Measurements from ENCODE around the gene NCKAP5. TPM values are rescaled to one million over a fixed set of nuclear protein-coding genes. Genes with fewer than 3 reads are reported as not detected.
A peak's percentile ranks its signal among the peaks of the same experiment; 100 is the strongest.

The NCKAP5 gene
- total RNA-seq, 1 donor from 2014 or later: 3.9 TPM

DNA sequence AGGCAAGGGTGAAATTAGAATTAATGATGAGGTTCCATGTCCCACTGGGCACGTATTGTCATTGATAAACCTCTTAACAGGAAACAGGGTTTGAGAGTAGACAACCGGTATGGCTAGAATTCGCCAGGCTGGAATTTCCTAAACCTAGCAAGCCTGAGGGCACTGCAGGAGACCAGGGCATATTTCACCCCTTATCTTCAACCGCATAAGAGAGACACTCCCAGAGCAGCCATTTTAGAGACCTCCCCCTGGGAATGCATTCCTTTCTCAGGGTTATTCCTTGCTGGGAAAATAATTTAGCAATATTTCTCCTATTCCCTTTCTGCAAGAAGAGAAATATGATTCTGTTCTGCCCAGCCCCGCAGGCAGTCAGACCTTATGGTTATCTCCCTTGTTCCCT is 563.6 kb downstream of the NCKAP5 start:
- DNase-seq (ENCODE audit: low spot score): no peak

DNA sequence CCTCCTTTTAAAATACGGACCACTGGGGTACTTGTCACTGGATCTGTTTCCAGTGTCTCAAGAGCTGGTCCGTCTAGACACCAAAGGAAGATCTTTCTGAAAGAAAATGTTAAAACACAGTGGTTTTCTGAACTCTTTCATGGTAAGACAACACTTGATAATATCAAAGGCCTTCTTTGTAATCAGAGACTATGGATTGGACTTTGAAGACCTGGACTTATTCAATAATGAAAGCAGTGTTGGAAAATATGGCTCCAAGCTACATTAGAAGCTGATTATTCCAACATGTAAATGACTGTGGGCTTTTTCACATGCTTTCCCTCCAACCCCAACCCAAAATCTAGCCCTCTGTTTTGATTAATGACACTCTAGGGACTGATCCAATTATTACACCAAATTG is 568.8 kb downstream of the NCKAP5 start:
- DNase-seq (ENCODE audit: low spot score): no peak

DNA sequence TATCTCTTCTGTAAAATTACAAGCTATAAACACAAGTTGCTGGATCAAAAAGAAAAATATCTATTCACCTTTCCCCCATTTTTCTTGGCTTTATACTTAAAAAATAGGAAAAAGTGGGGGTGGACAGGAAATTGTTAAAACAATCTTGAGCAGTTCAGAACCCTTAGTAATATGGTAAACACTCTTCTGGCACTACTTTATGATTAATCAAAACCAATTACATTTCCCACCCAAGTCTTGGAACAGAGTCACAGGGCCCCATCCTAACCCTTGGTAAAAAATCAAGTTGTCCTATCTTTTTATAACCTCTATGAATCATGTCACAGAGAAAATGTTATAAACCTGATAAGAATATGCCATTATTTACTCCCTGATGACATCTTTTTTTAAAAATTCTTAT is 570.0 kb downstream of the NCKAP5 start:
- no peak for DNase-seq (ENCODE audit: low spot score)

DNA sequence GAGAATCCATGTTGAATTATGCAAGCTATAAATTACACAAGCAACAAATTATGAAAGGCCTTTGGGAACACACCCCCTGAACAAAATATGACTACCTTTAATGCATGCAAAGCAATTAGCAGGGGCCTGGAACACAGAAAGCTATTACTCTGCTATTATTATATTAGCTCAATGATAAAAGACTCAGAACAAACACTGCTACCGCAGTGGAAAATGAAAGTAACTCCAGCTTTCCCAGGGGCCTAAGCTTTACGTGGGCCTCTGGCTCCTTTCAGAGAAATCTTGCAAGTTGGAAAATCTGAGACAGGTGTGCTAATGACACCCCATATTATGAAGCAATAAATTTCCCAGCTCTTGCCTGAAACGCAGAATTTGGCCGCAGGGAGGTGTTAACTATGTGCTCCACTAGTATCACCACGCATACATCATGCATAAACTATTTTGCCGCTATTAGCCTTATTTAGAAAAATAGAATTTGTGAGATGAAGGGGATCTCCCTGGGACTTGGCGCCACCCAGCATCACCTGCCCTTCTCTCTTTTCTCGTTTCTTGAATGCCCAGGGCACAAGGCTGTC is 576.7 kb downstream of the NCKAP5 start:
- no peak for DNase-seq (ENCODE audit: low spot score)

DNA sequence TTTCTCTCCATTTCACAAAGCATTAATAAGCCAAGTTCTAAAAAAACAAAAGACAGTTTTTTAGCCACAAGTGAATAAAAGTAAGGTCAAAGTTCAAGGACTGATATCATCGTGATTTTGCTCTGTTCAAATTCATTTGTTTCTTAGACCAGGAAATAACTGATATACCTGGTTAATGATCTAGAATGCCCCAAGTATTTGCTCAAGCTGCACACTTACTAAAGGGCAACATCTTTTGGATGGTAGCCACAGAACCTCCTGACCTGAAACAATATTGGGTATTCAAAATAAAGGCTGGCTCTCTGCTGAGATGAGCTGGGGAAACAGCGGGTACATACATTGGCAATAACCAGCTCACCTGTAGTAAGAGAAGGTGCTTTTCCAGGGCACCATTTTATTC is 583.5 kb downstream of the NCKAP5 start:
- peak; percentile 45 for DNase-seq (ENCODE audit: low spot score)

DNA sequence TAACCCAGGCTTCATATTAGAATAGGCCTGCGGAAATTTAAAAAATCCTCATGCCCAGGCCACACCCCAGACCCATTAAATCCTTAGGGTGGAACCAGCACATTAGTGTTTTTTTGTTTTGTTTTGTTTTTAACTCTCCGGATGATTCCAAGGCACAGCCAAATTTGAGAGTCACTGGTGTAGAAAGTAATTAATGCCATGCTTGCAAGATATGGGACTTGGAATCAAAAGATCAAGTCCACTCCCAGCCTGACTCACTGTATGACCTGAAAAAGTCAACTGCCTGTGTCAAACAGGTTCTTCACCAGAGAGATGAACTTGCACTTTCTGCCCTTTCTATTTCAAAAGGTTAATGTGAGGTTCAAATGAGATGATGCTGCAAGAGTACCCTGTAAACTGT is 588.0 kb downstream of the NCKAP5 start:
- DNase-seq (ENCODE audit: low spot score): no peak

- DNase-seq (ENCODE audit: low spot score): no peak
These were observed 588.7 kb downstream of the NCKAP5 start for GRCh38 chr2:132979339-132980093.

DNA sequence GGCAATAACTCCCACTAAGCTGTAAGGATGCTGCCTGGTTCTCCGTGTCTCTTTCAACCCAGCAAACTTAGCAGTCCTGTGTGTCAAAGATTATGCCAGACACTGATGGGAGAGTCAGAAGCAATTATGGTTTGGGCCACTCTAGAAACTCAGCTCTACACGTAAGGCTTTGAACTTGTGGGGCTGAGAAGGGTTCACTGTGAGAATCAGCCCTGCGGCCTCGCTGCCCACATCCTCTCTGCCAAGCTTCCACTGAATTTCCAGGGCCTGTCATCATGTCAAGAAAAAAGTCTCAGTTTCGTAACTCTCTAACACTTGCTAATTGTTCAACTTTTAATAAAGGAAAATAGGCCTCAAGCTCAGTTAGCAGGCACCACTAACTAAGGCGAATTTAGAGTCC is 589.4 kb downstream of the NCKAP5 start:
- no peak for DNase-seq (ENCODE audit: low spot score)

- DNase-seq (ENCODE audit: low spot score): no peak
These were observed 590.3 kb downstream of the NCKAP5 start for GRCh38 chr2:132977812-132978529.

GRCh38 chr2:132975193-132976105 is 592.8 kb downstream of the NCKAP5 start:
- DNase-seq (ENCODE audit: low spot score): no peak

DNA sequence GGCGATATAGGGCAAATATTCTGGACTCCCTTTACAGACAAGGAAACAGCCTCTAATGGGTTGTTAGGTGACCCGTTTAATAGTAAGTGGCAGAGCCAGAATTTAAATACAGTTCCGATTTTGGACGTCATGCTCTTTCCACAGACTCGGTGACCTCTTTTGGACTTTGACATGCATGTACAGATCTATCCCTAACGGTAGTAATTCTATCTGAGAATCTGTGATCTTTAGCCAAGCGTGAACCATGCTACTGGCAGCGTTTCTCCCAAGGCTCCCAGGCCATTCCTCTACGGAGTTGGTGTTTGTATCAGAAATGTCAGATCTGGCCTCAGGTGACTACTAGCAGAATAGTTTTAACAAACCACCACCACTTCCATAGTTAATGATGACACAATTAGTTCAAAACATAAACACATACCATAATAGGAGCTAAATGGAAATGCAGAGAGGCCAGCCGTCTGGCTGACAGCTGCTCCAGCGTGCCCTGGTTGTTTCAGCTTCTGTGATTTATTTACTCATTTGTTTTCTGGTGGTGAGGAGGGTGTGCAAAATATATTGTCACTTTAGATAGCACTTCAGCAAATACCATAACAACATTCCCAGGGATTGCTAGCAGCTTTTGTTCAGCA is 593.7 kb downstream of the NCKAP5 start:
- DNase-seq (ENCODE audit: low spot score): no peak

GRCh38 chr2:132971310-132972061 is 596.8 kb downstream of the NCKAP5 start:
- DNase-seq (ENCODE audit: low spot score): no peak

GRCh38 chr2:132969371-132969985 is 598.8 kb downstream of the NCKAP5 start:
- no peak for DNase-seq (ENCODE audit: low spot score)

DNA sequence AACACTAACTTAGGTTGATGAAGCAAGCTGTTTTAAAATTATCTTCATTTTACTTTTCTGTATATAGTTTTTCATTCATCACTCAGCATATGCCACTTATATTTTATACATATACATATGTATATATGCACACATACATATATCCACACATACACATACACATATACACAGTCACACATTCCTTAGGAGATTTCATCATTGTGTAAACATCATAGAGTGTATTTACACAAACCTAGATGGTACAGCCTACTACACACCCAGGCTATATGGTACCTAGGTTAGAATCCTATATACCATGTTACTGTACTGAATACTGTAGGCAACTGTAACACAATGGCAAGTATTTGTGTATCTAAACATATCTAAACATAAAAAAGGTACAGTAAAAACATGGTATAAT is 602.8 kb downstream of the NCKAP5 start:
- no peak for DNase-seq (ENCODE audit: low spot score)

DNA sequence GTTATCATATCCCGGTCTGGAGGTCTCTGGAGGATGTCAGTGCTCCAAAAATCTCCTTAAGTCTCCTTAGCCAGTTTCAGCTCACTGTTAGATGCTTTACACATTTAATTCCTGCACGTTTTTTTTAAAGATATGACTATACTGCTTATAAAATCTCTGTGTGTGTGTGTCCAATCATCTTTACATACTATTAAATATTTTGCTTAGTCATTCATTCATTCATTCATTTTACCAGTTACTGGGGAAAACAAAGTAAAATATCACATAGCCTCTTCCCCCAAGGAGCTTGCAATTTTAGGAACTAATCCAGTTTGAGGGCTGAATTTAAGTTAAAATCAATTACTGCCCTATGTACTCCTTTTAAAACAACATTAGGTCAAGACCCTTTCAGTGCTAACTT is 605.1 kb downstream of the NCKAP5 start:
- DNase-seq (ENCODE audit: low spot score): no peak

GRCh38 chr2:132958887-132959286 is 609.4 kb downstream of the NCKAP5 start:
- no peak for DNase-seq (ENCODE audit: low spot score)

GRCh38 chr2:132955871-132956615 is 612.2 kb downstream of the NCKAP5 start:
- no peak for DNase-seq (ENCODE audit: low spot score)

GRCh38 chr2:132953771-132954170 is 614.5 kb downstream of the NCKAP5 start:
- no peak for DNase-seq (ENCODE audit: low spot score)

GRCh38 chr2:132951008-132951714 is 617.1 kb downstream of the NCKAP5 start:
- DNase-seq (ENCODE audit: low spot score): no peak
